IMR-90 (cell line): Measurements from ENCODE around the gene RASL10B. TPM values are rescaled to one million over a fixed set of nuclear protein-coding genes. Genes with fewer than 3 reads are reported as not detected.

Source experiments
- ATAC-seq: fragments of 200-7000 bp; cut with Tn5 transposase; 2 replicates; pipeline ENCODE4 v1.9.1; 2020; ENCODE audit warnings: low read depth, mild to moderate bottlenecking, moderate library complexity
- BruUV-seq: library from RNA; stranded (reverse); fragments of 400-500 nt; replicated peaks from 2 replicates; lab custom pipeline; 2021; lab: Mats Ljungman, UMichigan
- CTCF ChIA-PET: fragments of 300-600 bp; formaldehyde crosslinking; extraction: SDS; loops from one replicate; lab custom pipeline; 2021; ENCODE audit warnings: antibody characterized with exemption; lab: Yijun Ruan, JAX
- POLR2A ChIA-PET: fragments of 300-600 bp; sonication (Branson Sonifier 250); formaldehyde crosslinking; loops from one replicate; lab custom pipeline; 2022; ENCODE audit warnings: antibody characterized with exemption; ENCODE audit not compliant: unreplicated experiment; lab: Charles Lee
- DNase-seq: peaks from one replicate; pipeline ENCODE4 v3.0.0; 2013
- H2AFZ ChIP-seq: replicated peaks from 2 replicates; pipeline ENCODE3; 2013; ENCODE audit warnings: low read length, mild to moderate bottlenecking; ENCODE audit not compliant: poor library complexity
- H2AK5ac ChIP-seq: 2 replicates; pipeline ENCODE4 v1.6.1; 2013; ENCODE audit warnings: low read depth, low read length, inconsistent platforms
- H2AK9ac ChIP-seq: replicated peaks from 2 replicates; pipeline ENCODE3; 2013; ENCODE audit warnings: mild to moderate bottlenecking, low read depth, low read length, moderate library complexity; ENCODE audit not compliant: poor library complexity
- H2BK120ac ChIP-seq: 2 replicates; pipeline ENCODE4 v1.6.1; 2013; ENCODE audit warnings: low read depth, low read length, inconsistent platforms
- H2BK15ac ChIP-seq: 3 replicates; pipeline ENCODE4 v1.6.1; 2013; ENCODE audit warnings: low read depth, low read length, inconsistent platforms
- H2BK20ac ChIP-seq: 2 replicates; pipeline ENCODE4 v1.6.1; 2013; ENCODE audit warnings: low read depth, mild to moderate bottlenecking, inconsistent platforms, low read length, moderate library complexity
- H2BK5ac ChIP-seq: 2 replicates; pipeline ENCODE4 v1.6.1; 2013; ENCODE audit warnings: mild to moderate bottlenecking, low read depth, low read length, inconsistent platforms; ENCODE audit not compliant: poor library complexity, severe bottlenecking
- H3K14ac ChIP-seq: replicated peaks from 2 replicates; pipeline ENCODE4 v1.6.1; 2013; ENCODE audit warnings: low read depth, low read length, inconsistent platforms
- H3K18ac ChIP-seq: 2 replicates; pipeline ENCODE4 v1.6.1; 2013; ENCODE audit warnings: low read depth, low read length, control low read depth
- H3K23ac ChIP-seq: 2 replicates; pipeline ENCODE4 v1.6.1; 2013; ENCODE audit warnings: low read depth, low read length, inconsistent platforms
- H3K27ac ChIP-seq: 2 replicates; pipeline ENCODE4 v1.5.1; 2013; ENCODE audit warnings: mild to moderate bottlenecking, control low read depth, low read length; ENCODE audit not compliant: insufficient read depth
- H3K27me3 ChIP-seq: 2 replicates; pipeline ENCODE4 v1.6.1; 2013; ENCODE audit warnings: low read length; ENCODE audit not compliant: control insufficient read depth, insufficient read depth
- H3K36me3 ChIP-seq: 2 replicates; pipeline ENCODE4 v1.6.1; 2013; ENCODE audit warnings: low read length, mixed read lengths; ENCODE audit not compliant: control insufficient read depth, insufficient read depth
- H3K4ac ChIP-seq: 2 replicates; pipeline ENCODE4 v1.6.1; 2013; ENCODE audit warnings: low read depth, low read length, inconsistent platforms
- H3K4me1 ChIP-seq: 2 replicates; pipeline ENCODE4 v1.6.1; 2013; ENCODE audit warnings: low read length, mixed read lengths; ENCODE audit not compliant: control insufficient read depth, insufficient read depth
- H3K4me2 ChIP-seq: 2 replicates; pipeline ENCODE4 v1.6.1; 2013; ENCODE audit warnings: low read depth, mild to moderate bottlenecking, control low read depth, low read length, moderate library complexity
- H3K4me3 ChIP-seq: 2 replicates; pipeline ENCODE4 v1.5.1; 2013; ENCODE audit warnings: low read depth, mild to moderate bottlenecking, control low read depth, low read length, moderate library complexity; ENCODE audit not compliant: insufficient read depth
- H3K56ac ChIP-seq: 2 replicates; pipeline ENCODE4 v1.6.1; 2013; ENCODE audit warnings: low read length, inconsistent platforms; ENCODE audit not compliant: insufficient read depth; ENCODE audit errors: extremely low read depth
- H3K79me1 ChIP-seq, 2 experiments: 2 replicates each; pipeline ENCODE4 v1.6.1; 2013; ENCODE audit warnings: low read length in 2 of 2, inconsistent platforms in 1 of 2, low read depth in 1 of 2
- H3K9ac ChIP-seq: 2 replicates; pipeline ENCODE4 v1.6.1; 2013; ENCODE audit warnings: low read depth, low read length, control low read depth
- H3K9me1 ChIP-seq: 2 replicates; pipeline ENCODE4 v1.6.1; 2013; ENCODE audit warnings: low read length, inconsistent platforms; ENCODE audit not compliant: insufficient read depth
- H3K9me3 ChIP-seq: 2 replicates; pipeline ENCODE4 v1.6.1; 2013; ENCODE audit warnings: low read length; ENCODE audit not compliant: control insufficient read depth, insufficient read depth
- H4K20me1 ChIP-seq: 2 replicates; pipeline ENCODE4 v1.6.1; 2013; ENCODE audit warnings: low read length, inconsistent platforms; ENCODE audit not compliant: insufficient read depth
- H4K5ac ChIP-seq: 2 replicates; pipeline ENCODE4 v1.6.1; 2013; ENCODE audit warnings: mild to moderate bottlenecking, low read depth, low read length, control low read depth
- H4K8ac ChIP-seq, 2 experiments: 2 replicates each; pipeline ENCODE4 v1.6.1; 2013; ENCODE audit warnings: low read depth in 2 of 2, low read length in 2 of 2, control low read depth in 1 of 2, inconsistent platforms in 1 of 2
- H4K91ac ChIP-seq: 2 replicates; pipeline ENCODE4 v1.6.1; 2013; ENCODE audit warnings: low read depth, low read length, inconsistent platforms; ENCODE audit not compliant: insufficient read depth
- BHLHE40 ChIP-seq: fragments of 150-350 bp; IDR thresholded peaks from 2 replicates; pipeline ENCODE4 v1.6.1; 2016; ENCODE audit warnings: mild to moderate bottlenecking, low read depth, low read length
- CEBPB ChIP-seq: IDR thresholded peaks from 2 replicates; pipeline ENCODE4 v1.6.1; 2012; ENCODE audit warnings: low read depth, low read length, improper control_type of control experiment
- CHD1 ChIP-seq: IDR thresholded peaks from 2 replicates; pipeline ENCODE4 v1.6.1; 2012; ENCODE audit warnings: low read depth, low read length, improper control_type of control experiment
- CTCF ChIP-seq: conservative IDR thresholded peaks from 2 replicates; pipeline ENCODE4 v1.5.1; 2012; ENCODE audit warnings: mild to moderate bottlenecking, low read depth, low read length, improper control_type of control experiment
- ELK1 ChIP-seq: fragments of 150-350 bp; IDR thresholded peaks from 2 replicates; pipeline ENCODE4 v1.6.1; 2016; ENCODE audit warnings: low read depth, mild to moderate bottlenecking, low read length, moderate library complexity, borderline replicate concordance
- FOS ChIP-seq: fragments of 150-350 bp; IDR thresholded peaks from 2 replicates; pipeline ENCODE4 v1.6.1; 2016; ENCODE audit warnings: low read depth, low read length
- MAFK ChIP-seq: IDR thresholded peaks from 2 replicates; pipeline ENCODE4 v1.6.1; 2012; ENCODE audit warnings: low read depth, low read length, improper control_type of control experiment
- MAZ ChIP-seq: IDR thresholded peaks from 2 replicates; pipeline ENCODE4 v1.6.1; 2012; ENCODE audit warnings: low read depth, mild to moderate bottlenecking, low read length, improper control_type of control experiment, moderate library complexity, borderline replicate concordance
- MXI1 ChIP-seq: IDR thresholded peaks from 2 replicates; pipeline ENCODE4 v1.6.1; 2012; ENCODE audit warnings: low read depth, mild to moderate bottlenecking, low read length, moderate library complexity, borderline replicate concordance
- NFE2L2 ChIP-seq: fragments of 150-350 bp; IDR thresholded peaks from 2 replicates; pipeline ENCODE4 v1.6.1; 2016; ENCODE audit warnings: low read depth, mild to moderate bottlenecking, low read length
- POLR2A ChIP-seq: IDR thresholded peaks from 2 replicates; pipeline ENCODE4 v1.6.1; 2012; ENCODE audit warnings: mild to moderate bottlenecking, low read depth, low read length
- RAD21 ChIP-seq: IDR thresholded peaks from 2 replicates; pipeline ENCODE4 v1.6.1; 2012; ENCODE audit warnings: low read length, improper control_type of control experiment
- RCOR1 ChIP-seq: IDR thresholded peaks from 2 replicates; pipeline ENCODE4 v1.6.1; 2012; ENCODE audit warnings: mild to moderate bottlenecking, low read length, improper control_type of control experiment; ENCODE audit not compliant: insufficient replicate concordance
- RFX5 ChIP-seq: IDR thresholded peaks from 2 replicates; pipeline ENCODE4 v1.8.0; 2012; ENCODE audit warnings: low read depth, mild to moderate bottlenecking, low read length, moderate library complexity
- SMC3 ChIP-seq: fragments of 150-350 bp; IDR thresholded peaks from 2 replicates; pipeline ENCODE4 v1.6.1; 2016; ENCODE audit warnings: low read depth, mild to moderate bottlenecking, antibody characterized with exemption, low read length, moderate library complexity
- USF2 ChIP-seq: fragments of 150-350 bp; IDR thresholded peaks from 2 replicates; pipeline ENCODE4 v1.6.1; 2017; ENCODE audit warnings: mild to moderate bottlenecking, antibody characterized with exemption, low read length, low read depth
- WGBS, 2 experiments: methylation state at CpG; one replicate each; pipeline versions ENCODE4 v1.1.5 to v1.1.7; 2013; ENCODE audit warnings: missing lambda C conversion rate in 2 of 2; ENCODE audit not compliant: insufficient read length in 1 of 2; ENCODE audit errors: extremely low coverage in 2 of 2; 5-methylcytosine and 5-hydroxymethylcytosine counted together
- dilution Hi-C: fragments of 300-500 bp; cut with HindIII; formaldehyde crosslinking; loops from one replicate; pipeline ENCODE4 v1.14.3; 2018; ENCODE audit warnings: low sequenced_read_pairs; ENCODE audit not compliant: unreplicated experiment
- in situ Hi-C: fragments of 300-500 bp; cut with MboI; formaldehyde crosslinking; loops from 3 replicates; pipeline ENCODE4 v1.14.3; 2019; ENCODE audit warnings: low sequenced_read_pairs, inconsistent platforms, mixed read lengths
- intact Hi-C: fragments of 100-400 bp; cut with micrococcal nuclease; formaldehyde crosslinking; loops from 2 replicates; pipeline ENCODE4 v1.10.0; 2022
- polyA plus RNA-seq, 3 experiments: library from polyadenylated mRNA; depleted of rRNA; stranded (reverse); fragments of >200 nt; gene quantifications; 2 replicates each; pipeline ENCODE4 v1.2.3, GENCODE V29; 2012; ENCODE audit warnings: low replicate concordance in 1 of 3
- total RNA-seq: library from RNA; depleted of rRNA; stranded (reverse); fragments of >200 nt; gene quantifications from 2 replicates; pipeline ENCODE4 v1.2.3, GENCODE V29; 2012

The RASL10B gene
- total and polyA plus RNA-seq, 2 of the 4 experiments (the other 2 are of a cell fraction): 4.1 to 4.7 TPM

GRCh38 chr17:35695613-35696012, 35.8 kb upstream of the RASL10B start:
- H3K27me3 ChIP-seq: no peaks in the 10 kb centered on the region
- H2BK15ac ChIP-seq: no peak overlapping the region
- no peak overlapping the region for H2AK9ac ChIP-seq
- no TSS peak for BruUV-seq
- in situ Hi-C loops (no loop called here), intact Hi-C loops (no loop called here), dilution Hi-C loops (no loop called here)
- no peak overlapping the region for H3K27ac ChIP-seq
- H3K9me1 ChIP-seq: peaks cover 12% of the 10 kb centered on the region
- no peak overlapping the region for H2AFZ ChIP-seq
- H4K5ac ChIP-seq: no peak overlapping the region
- H3K9me3 ChIP-seq: no peaks in the 10 kb centered on the region
- H3K23ac ChIP-seq: no peak overlapping the region
- H3K4me1 ChIP-seq: no peaks in the 10 kb centered on the region
- H4K91ac ChIP-seq: no peak overlapping the region
- H3K4me2 ChIP-seq: no peak overlapping the region
- WGBS, 2 experiments: no CpG with 5 or more reads among the region's 2 CpGs
- DNase-seq (no peak), ATAC-seq (no peak)
- H3K4me3 ChIP-seq: no peak overlapping the region
- POLR2A ChIA-PET: no interaction called here
- CTCF ChIA-PET: interaction anchor here (0.6 kb wide), 1 partner anchor 10 kb away, joined by 5 read pairs; no protein-coding TSS in a partner anchor
- H3K36me3 ChIP-seq: peaks cover 24% of the 10 kb centered on the region
- H2BK120ac ChIP-seq: no peak overlapping the region
- H2BK5ac ChIP-seq: no peak overlapping the region
- TF ChIP-seq MAZ (no peak), FOS (no peak), SMC3 (no peak), CHD1 (no peak), USF2 (no peak), MXI1 (no peak), BHLHE40 (no peak), RFX5 (no peak), RCOR1 (no peak), ELK1 (no peak), RAD21 (no peak), CEBPB (no peak), MAFK (no peak), POLR2A (no peak), NFE2L2 (no peak), CTCF (no peak)
- H4K8ac ChIP-seq: no peak overlapping the region
- H2AK5ac ChIP-seq: no peak overlapping the region
- no peak overlapping the region for H3K14ac ChIP-seq
- no peak overlapping the region for H3K9ac ChIP-seq
- H4K20me1 ChIP-seq: no peaks in the 10 kb centered on the region; the same call in 1 of the 2 replicates
- peaks cover 18 to 29% of the 10 kb centered on the region in 2 experiments; a peak in 3 of 4 replicates for H3K79me1 ChIP-seq
- no peak overlapping the region for H3K4ac ChIP-seq
- H3K18ac ChIP-seq: no peak overlapping the region
- H2BK20ac ChIP-seq: no peak overlapping the region
- no peak overlapping the region for H3K56ac ChIP-seq
